ENCODE data around the gene KIF21A. TPM values are rescaled to one million over a fixed set of nuclear protein-coding genes. Genes with fewer than 3 reads are reported as not detected.
A peak's percentile ranks its signal among the peaks of the same experiment; 100 is the strongest.

The KIF21A gene
- total RNA-seq, 2 experiments from 2014 or later: 18.4 to 19.5 TPM

- POLR2A ChIA-PET: no interaction called here
- H3K36me3 Mint-ChIP-seq (ENCODE audit: low read depth): peaks cover 12% of the 10 kb centered on the region
- peaks cover 22% of the 10 kb centered on the region for H3K4me1 Mint-ChIP-seq (ENCODE audit: low read depth)
- no peak overlapping the region for H3K27ac Mint-ChIP-seq
- ATAC-seq (no peak), DNase-seq (no peak)
- H3K9me3 Mint-ChIP-seq (ENCODE audit: insufficient read depth): peaks cover 4% of the 10 kb centered on the region
- CTCF ChIA-PET: interaction anchor here (0.8 to 2.0 kb wide), 9 partner anchors 9 to 91 kb away, joined by 3 to 7 read pairs (median 4); no protein-coding TSS in a partner anchor
- no peaks in the 10 kb centered on the region for H3K27me3 Mint-ChIP-seq (ENCODE audit: low read depth)
- H3K4me3 Mint-ChIP-seq: no peak overlapping the region
Observed at GRCh38 chr12:39375206-39375808, 67.6 kb downstream of the KIF21A start.

- ATAC-seq: peak; percentile 90
- ChIA-PET CTCF (interaction anchor here (0.6 to 1.7 kb wide), 5 partner anchors 25 to 319 kb away, joined by 3 to 5 read pairs (median 3); no protein-coding TSS in a partner anchor), POLR2A (interaction anchor here (1.1 kb wide), 1 partner anchor 70 kb away, joined by 4 read pairs; the partner anchor contains the start of gene KIF21A)
- Mint-ChIP-seq H3K9me3 (ENCODE audit: insufficient read depth) (peaks cover 4% of the 10 kb centered on the region), H3K4me3 (peak overlapping the region; percentile 37), H3K4me1 (ENCODE audit: low read depth) (peaks cover 27% of the 10 kb centered on the region), H3K27ac (peak overlapping the region; percentile 79), H3K36me3 (ENCODE audit: low read depth) (peaks cover 20% of the 10 kb centered on the region), H3K27me3 (ENCODE audit: low read depth) (no peaks in the 10 kb centered on the region)
- DNase-seq: peak; percentile 51
Observed at GRCh38 chr12:39372929-39373328, 70.0 kb downstream of the KIF21A start.

GRCh38 chr12:39372204-39372925, 70.6 kb downstream of the KIF21A start:
- no peak for DNase-seq
- ChIA-PET POLR2A (interaction anchor here (1.1 kb wide), 1 partner anchor 70 kb away, joined by 4 read pairs; the partner anchor contains the start of gene KIF21A), CTCF (interaction anchor here (0.6 to 1.7 kb wide), 5 partner anchors 24 to 320 kb away, joined by 3 to 5 read pairs (median 3); no protein-coding TSS in a partner anchor)
- Mint-ChIP-seq H3K4me3 (peak overlapping the region; percentile 37), H3K36me3 (ENCODE audit: low read depth) (peaks cover 20% of the 10 kb centered on the region), H3K27ac (peak overlapping the region; percentile 79), H3K27me3 (ENCODE audit: low read depth) (no peaks in the 10 kb centered on the region), H3K9me3 (ENCODE audit: insufficient read depth) (peaks cover 4% of the 10 kb centered on the region), H3K4me1 (ENCODE audit: low read depth) (peaks cover 27% of the 10 kb centered on the region)
- ATAC-seq: peak; percentile 27

GRCh38 chr12:39369756-39370155, 73.2 kb downstream of the KIF21A start:
- Mint-ChIP-seq H3K27ac (peak overlapping the region; percentile 63), H3K4me3 (no peak overlapping the region), H3K36me3 (ENCODE audit: low read depth) (peaks cover 31% of the 10 kb centered on the region), H3K9me3 (ENCODE audit: insufficient read depth) (peaks cover 4% of the 10 kb centered on the region), H3K27me3 (ENCODE audit: low read depth) (no peaks in the 10 kb centered on the region), H3K4me1 (ENCODE audit: low read depth) (peaks cover 27% of the 10 kb centered on the region)
- no peak for ATAC-seq
- ChIA-PET CTCF (interaction anchor here (0.7 to 1.3 kb wide), 2 partner anchors 52 to 73 kb away, joined by 3 to 4 read pairs; partner anchors contain the start of gene KIF21A), POLR2A (interaction anchor here (0.6 kb wide), 1 partner anchor 251 kb away, joined by 4 read pairs; no protein-coding TSS in a partner anchor)
- DNase-seq: no peak

- no peak for ATAC-seq
- ChIA-PET POLR2A (no interaction called here), CTCF (interaction anchor here (1.0 to 1.3 kb wide), 2 partner anchors 51 to 75 kb away, joined by 3 to 4 read pairs; no protein-coding TSS in a partner anchor)
- Mint-ChIP-seq H3K9me3 (ENCODE audit: insufficient read depth) (peaks cover 4% of the 10 kb centered on the region), H3K27ac (no peak overlapping the region), H3K27me3 (ENCODE audit: low read depth) (no peaks in the 10 kb centered on the region), H3K4me3 (no peak overlapping the region), H3K4me1 (ENCODE audit: low read depth) (peaks cover 27% of the 10 kb centered on the region), H3K36me3 (ENCODE audit: low read depth) (peaks cover 35% of the 10 kb centered on the region)
- DNase-seq: no peak
Observed at GRCh38 chr12:39368891-39369290, 74.0 kb downstream of the KIF21A start.

- Mint-ChIP-seq H3K27ac (no peak overlapping the region), H3K4me3 (no peak overlapping the region), H3K27me3 (ENCODE audit: low read depth) (no peaks in the 10 kb centered on the region), H3K36me3 (ENCODE audit: low read depth) (peaks cover 36% of the 10 kb centered on the region), H3K9me3 (ENCODE audit: insufficient read depth) (peaks cover 4% of the 10 kb centered on the region), H3K4me1 (ENCODE audit: low read depth) (peaks cover 21% of the 10 kb centered on the region)
- DNase-seq: no peak
- no peak for ATAC-seq
- ChIA-PET POLR2A (no interaction called here), CTCF (interaction anchor here (0.7 to 1.0 kb wide), 2 partner anchors 36 to 76 kb away, joined by 3 read pairs; no protein-coding TSS in a partner anchor)
Observed at GRCh38 chr12:39368096-39368495, 74.8 kb downstream of the KIF21A start.

GRCh38 chr12:39367494-39367893, 75.4 kb downstream of the KIF21A start:
- Mint-ChIP-seq H3K9me3 (ENCODE audit: insufficient read depth) (peaks cover 4% of the 10 kb centered on the region), H3K27me3 (ENCODE audit: low read depth) (no peaks in the 10 kb centered on the region), H3K4me3 (no peak overlapping the region), H3K27ac (no peak overlapping the region), H3K36me3 (ENCODE audit: low read depth) (peaks cover 31% of the 10 kb centered on the region), H3K4me1 (ENCODE audit: low read depth) (peaks cover 15% of the 10 kb centered on the region)
- ChIA-PET CTCF (interaction anchor here (1.1 kb wide), 1 partner anchor 252 kb away, joined by 4 read pairs; the partner anchor contains the start of gene ABCD2), POLR2A (no interaction called here)
- no peak for ATAC-seq
- DNase-seq: no peak

- ChIA-PET POLR2A (no interaction called here), CTCF (interaction anchor here (0.6 to 1.7 kb wide), 5 partner anchors 12 to 625 kb away, joined by 3 to 5 read pairs (median 3); partner anchors contain the start of gene KIF21A)
- Mint-ChIP-seq H3K36me3 (ENCODE audit: low read depth) (peaks cover 36% of the 10 kb centered on the region), H3K4me3 (no peak overlapping the region), H3K4me1 (ENCODE audit: low read depth) (peaks cover 5% of the 10 kb centered on the region), H3K27me3 (ENCODE audit: low read depth) (no peaks in the 10 kb centered on the region), H3K27ac (no peak overlapping the region), H3K9me3 (ENCODE audit: insufficient read depth) (no peaks in the 10 kb centered on the region)
- DNase-seq: no peak
- no peak for ATAC-seq
Observed at GRCh38 chr12:39365364-39366001, 77.4 kb downstream of the KIF21A start.

GRCh38 chr12:39364196-39364595, 78.7 kb downstream of the KIF21A start:
- Mint-ChIP-seq H3K4me3 (no peak overlapping the region), H3K27me3 (ENCODE audit: low read depth) (no peaks in the 10 kb centered on the region), H3K27ac (no peak overlapping the region), H3K4me1 (ENCODE audit: low read depth) (no peaks in the 10 kb centered on the region), H3K36me3 (ENCODE audit: low read depth) (peaks cover 33% of the 10 kb centered on the region), H3K9me3 (ENCODE audit: insufficient read depth) (no peaks in the 10 kb centered on the region)
- POLR2A ChIA-PET: no interaction called here
- ATAC-seq (no peak), DNase-seq (no peak)
- CTCF ChIA-PET: interaction anchor here (1.7 kb wide), 1 partner anchor 13 kb away, joined by 3 read pairs; no protein-coding TSS in a partner anchor

GRCh38 chr12:39359645-39360044, 83.3 kb downstream of the KIF21A start:
- DNase-seq (no peak), ATAC-seq (no peak)
- ChIA-PET CTCF (interaction anchor here (1.0 kb wide), 1 partner anchor 16 kb away, joined by 3 read pairs; no protein-coding TSS in a partner anchor), POLR2A (no interaction called here)
- Mint-ChIP-seq H3K27ac (no peak overlapping the region), H3K27me3 (ENCODE audit: low read depth) (no peaks in the 10 kb centered on the region), H3K4me3 (no peak overlapping the region), H3K4me1 (ENCODE audit: low read depth) (peaks cover 5% of the 10 kb centered on the region), H3K9me3 (ENCODE audit: insufficient read depth) (no peaks in the 10 kb centered on the region), H3K36me3 (ENCODE audit: low read depth) (peaks cover 29% of the 10 kb centered on the region)

- ChIA-PET CTCF (interaction anchor here (1.1 kb wide), 1 partner anchor 19 kb away, joined by 4 read pairs; no protein-coding TSS in a partner anchor), POLR2A (no interaction called here)
- peaks cover 21% of the 10 kb centered on the region for H3K36me3 Mint-ChIP-seq (ENCODE audit: low read depth)
Observed at GRCh38 chr12:39357041-39357440, 85.9 kb downstream of the KIF21A start.

More at GRCh38 chr12:39357041-39357440, 85.9 kb downstream of the KIF21A start:
- Mint-ChIP-seq H3K27me3 (ENCODE audit: low read depth) (no peaks in the 10 kb centered on the region), H3K4me3 (no peak overlapping the region), H3K27ac (no peak overlapping the region), H3K9me3 (ENCODE audit: insufficient read depth) (no peaks in the 10 kb centered on the region), H3K4me1 (ENCODE audit: low read depth) (peaks cover 5% of the 10 kb centered on the region)
- DNase-seq: no peak
- ATAC-seq: no peak
